ENCODE results near the gene ZNF552.
A peak's percentile ranks its signal among the peaks of the same experiment; 100 is the strongest.
"Not testable (repeated sequence)": the region's sequence is repeated elsewhere in the genome, so short reads cannot be mapped to it uniquely, and the experiment has no call there.

The ZNF552 gene

GRCh38 chr19:57814505-57815246 lies at the start of gene ZNF552:
ZNF552 (minus strand) TSS chr19:57814913; CDS start chr19:57814743, 170 bp downstream.
- no peak for TF ChIP-seq ZFX (IDR thresholded peaks at IDR 0.05; ENCODE audit: borderline replicate concordance)
- TF ChIP-seq CTCF (IDR thresholded peaks at IDR 0.05), result no peak
- H3K27ac ChIP-seq, result peak within 1 kb of the TSS; percentile 84

GRCh38 chr19:57862351-57862750 lies 47.6 kb upstream of the ZNF552 start:
- H3K27ac ChIP-seq, result not testable (repeated sequence)

GRCh38 chr19:57854117-57854516 lies 39.4 kb upstream of the ZNF552 start:
- H3K27ac ChIP-seq, result not testable (repeated sequence)

GRCh38 chr19:57851812-57852603 lies 37.3 kb upstream of the ZNF552 start:
- H3K27ac ChIP-seq, result not testable (repeated sequence)

GRCh38 chr19:57850553-57851017 lies 35.9 kb upstream of the ZNF552 start:
- no peak overlapping the region for H3K27ac ChIP-seq
- TF ChIP-seq CTCF (IDR thresholded peaks at IDR 0.05) (no peak), ZFX (IDR thresholded peaks at IDR 0.05; ENCODE audit: borderline replicate concordance) (no peak)

GRCh38 chr19:57849666-57850473 lies 35.2 kb upstream of the ZNF552 start, which contains the start of gene ZNF587:
ZNF587 (plus strand) TSS chr19:57849859; CDS start chr19:57850039, 180 bp downstream.
- not testable (repeated sequence) for H3K27ac ChIP-seq

GRCh38 chr19:57849162-57849665 lies 34.5 kb upstream of the ZNF552 start:
- H3K27ac ChIP-seq, result not testable (repeated sequence)

- not testable (repeated sequence) for H3K27ac ChIP-seq
Observed at GRCh38 chr19:57847164-57847563, 32.5 kb upstream of the ZNF552 start.

GRCh38 chr19:57841122-57841763 lies 26.5 kb upstream of the ZNF552 start:
- no peak for TF ChIP-seq CTCF (IDR thresholded peaks at IDR 0.05)
- no peak overlapping the region for H3K27ac ChIP-seq

- not testable (repeated sequence) for H3K27ac ChIP-seq
Observed at GRCh38 chr19:57838622-57839191, 24.0 kb upstream of the ZNF552 start.

GRCh38 chr19:57836991-57837390 lies 22.3 kb upstream of the ZNF552 start:
- H3K27ac ChIP-seq, result not testable (repeated sequence)

Measured in 22Rv1 (cell line).